Posterior cingulate gyrus (tissue), 11 donors: ENCODE results near the gene MTX1.
"Not testable (repeated sequence)": the region's sequence is repeated elsewhere in the genome, so short reads cannot be mapped to it uniquely, and the experiment has no call there.

Experiments
- DNase-seq, 10 donors: peaks; one replicate each; pipeline versions ENCODE4 v3.0.0 to v3.0.0-alpha.2; 2020 to 2021; ENCODE audit warnings: mixed read lengths in 3 of 10
- intact Hi-C: fragments of 100-400 bp; cut with DNase I; formaldehyde crosslinking; loops from one replicate; pipeline ENCODE4 v1.15.1; 2023

Gene MTX1

GRCh38 chr1:155226910-155227260 lies 18.4 kb downstream of the MTX1 start:
- DNase-seq = peak in 6 of 10 donors; percentile 37 to 93 (median 51)
- intact Hi-C loops = loop anchor here (1.0 kb wide), 1 partner anchor 17 kb away; no protein-coding TSS in a partner anchor

DNA sequence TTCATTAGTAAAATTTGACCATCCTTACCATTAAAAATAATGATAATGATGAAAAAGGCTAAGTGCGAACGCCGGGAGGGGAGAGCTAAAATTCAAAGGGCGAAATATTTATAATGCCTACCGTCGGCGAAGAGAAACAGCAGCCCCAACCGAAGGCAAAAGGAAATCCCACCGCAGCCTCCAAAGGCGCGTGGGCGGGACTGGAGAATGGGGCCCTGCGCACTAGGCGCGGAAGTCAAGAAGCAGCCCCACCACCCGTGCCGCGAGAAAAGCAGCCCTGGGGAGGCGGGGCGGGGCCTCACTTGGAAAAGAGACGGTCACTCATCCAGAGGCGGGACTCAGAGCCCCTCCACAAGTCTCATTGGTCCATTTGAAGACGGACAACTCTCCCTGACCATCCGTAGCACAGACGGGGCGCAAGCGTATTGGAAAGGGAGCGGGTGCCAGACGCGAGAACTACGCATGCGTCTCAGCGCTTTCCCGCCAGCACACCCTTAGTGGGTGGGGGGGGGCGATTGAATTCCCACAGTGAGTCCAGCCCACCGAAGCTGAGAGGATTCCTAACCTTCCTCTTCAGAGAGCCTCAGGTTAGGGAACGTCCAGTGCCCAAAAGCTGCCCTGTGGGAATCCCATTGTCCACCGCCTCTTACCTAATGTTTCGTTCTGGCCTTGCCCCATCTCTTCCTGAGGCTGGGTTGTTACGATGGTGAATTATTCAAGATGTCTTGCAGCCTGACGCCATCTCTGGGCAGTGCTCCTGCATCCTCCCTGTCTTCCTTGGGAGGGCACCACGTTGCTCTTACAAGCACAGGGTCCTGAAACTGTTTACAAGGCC lies 19.0 kb downstream of the MTX1 start:
- intact Hi-C loops = loop anchor here (1.0 kb wide), 1 partner anchor 17 kb away; no protein-coding TSS in a partner anchor
- peak; percentile 96 to 100 (median 98) for DNase-seq

DNA sequence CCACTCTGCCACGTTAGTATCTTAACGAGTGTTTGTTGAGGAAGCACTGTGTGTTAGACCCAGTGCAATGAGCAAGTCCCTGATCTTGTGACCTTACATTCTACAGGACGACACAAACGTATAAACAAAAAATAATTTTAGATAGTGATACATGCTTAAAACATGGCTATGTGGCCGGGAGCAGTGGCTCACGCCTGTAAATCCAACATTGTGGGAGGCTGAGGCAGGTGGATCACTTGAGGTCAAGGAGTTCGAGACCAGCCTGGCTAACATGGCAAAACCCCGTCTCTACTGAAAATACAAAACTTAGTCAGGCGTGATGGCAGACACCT lies 19.6 kb downstream of the MTX1 start:
- intact Hi-C loops = no loop called here
- no peak for DNase-seq

DNA sequence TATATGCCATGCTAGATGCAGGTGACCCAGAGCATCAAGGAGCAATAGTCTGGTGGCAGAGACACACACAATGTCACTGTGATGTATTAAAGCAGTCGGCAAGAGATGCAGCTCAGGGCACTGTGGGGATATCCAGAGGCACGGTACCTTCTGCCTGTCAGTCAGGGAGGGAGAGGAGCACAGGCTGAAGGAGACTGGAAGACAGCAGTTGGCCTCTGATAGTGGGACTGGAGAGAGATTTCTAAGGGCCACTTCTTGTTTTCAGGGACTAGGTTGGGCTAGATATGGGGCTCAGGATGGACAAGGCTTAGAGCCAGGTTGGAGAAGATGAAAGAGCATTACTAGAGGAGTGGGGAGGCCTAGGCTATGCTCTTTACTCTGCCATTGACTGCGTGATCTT lies 22.8 kb downstream of the MTX1 start:
- intact Hi-C loops, DNase-seq: not testable (repeated sequence)

GRCh38 chr1:155232001-155232978 lies 23.8 kb downstream of the MTX1 start:
- DNase-seq = peak in 3 of 10 donors; percentile 27 to 84 (median 51)
- intact Hi-C loops = not testable (repeated sequence)

GRCh38 chr1:155233502-155233901 lies 25.0 kb downstream of the MTX1 start:
- DNase-seq, intact Hi-C loops: not testable (repeated sequence)

- intact Hi-C loops, DNase-seq: not testable (repeated sequence)
Observed at GRCh38 chr1:155235375-155235774, 26.9 kb downstream of the MTX1 start.

GRCh38 chr1:155236451-155236850 lies 28.0 kb downstream of the MTX1 start:
- intact Hi-C loops = no loop called here
- no peak for DNase-seq

- intact Hi-C loops = loop anchor here (1.0 to 5.0 kb wide), 2 partner anchors 22 to 34 kb away; partner anchors contain the start of genes MTX1 and THBS3
- DNase-seq = peak; percentile 68 to 96 (median 82)
Observed at GRCh38 chr1:155241069-155241679, 32.7 kb downstream of the MTX1 start.

DNA sequence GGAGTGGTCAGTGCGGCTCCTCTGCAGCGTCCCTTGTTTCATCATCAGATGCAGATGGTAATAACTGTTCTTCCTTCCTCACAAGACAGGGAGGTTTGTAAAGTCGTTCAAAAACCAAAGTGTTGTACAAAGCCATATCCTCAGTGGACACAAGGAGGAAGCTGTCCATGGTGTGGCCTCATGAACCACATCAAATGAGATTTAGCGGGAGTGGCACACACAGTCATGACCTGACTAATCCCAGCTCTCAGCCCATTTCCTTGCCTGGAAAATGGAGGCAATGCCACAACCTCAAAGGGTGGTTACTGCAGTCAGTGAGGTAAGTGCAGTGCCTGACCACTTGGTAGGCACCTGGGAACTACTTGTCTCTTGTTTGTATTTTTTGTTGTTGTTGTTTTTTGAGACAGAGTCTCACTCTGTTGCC lies 33.4 kb downstream of the MTX1 start:
- intact Hi-C loops = loop anchor here (1.0 to 5.0 kb wide), 2 partner anchors 23 to 35 kb away; partner anchors contain the start of genes MTX1 and THBS3
- DNase-seq = no peak

DNA sequence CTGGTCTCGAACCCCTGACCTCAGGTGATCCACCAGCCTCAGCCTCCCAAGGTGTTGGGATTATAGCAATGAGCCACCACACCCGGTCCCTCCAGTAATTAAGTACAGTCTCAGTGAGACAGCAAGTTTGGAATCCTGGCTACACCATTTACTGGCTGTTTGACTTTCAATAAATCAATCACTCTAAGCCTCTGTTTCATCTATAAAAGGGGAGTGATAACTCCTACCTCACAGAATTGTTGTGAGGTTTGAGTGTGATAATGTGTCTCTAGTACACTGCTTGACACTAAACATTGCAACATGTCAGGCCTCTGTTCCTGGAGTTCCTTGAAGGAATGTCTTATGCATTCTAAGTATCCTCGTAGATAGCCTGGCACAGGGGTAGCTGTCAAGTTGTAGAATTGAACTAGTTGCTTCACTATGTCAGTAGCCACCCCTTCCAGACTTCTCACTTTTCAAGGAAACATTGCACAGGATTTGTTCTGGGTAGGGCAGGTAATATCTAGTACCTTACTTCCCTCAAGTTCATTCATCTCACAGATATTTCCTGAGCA lies 34.4 kb downstream of the MTX1 start:
- DNase-seq = no peak
- intact Hi-C loops = loop anchor here (5.0 kb wide), 1 partner anchor 36 kb away; the partner anchor contains the start of genes MTX1 and THBS3

GRCh38 chr1:155244368-155245162 lies 36.1 kb downstream of the MTX1 start:
- peak; percentile 93 to 100 (median 98) for DNase-seq
- intact Hi-C loops = loop anchor here (1.0 to 5.0 kb wide), 2 partner anchors 17 to 37 kb away; partner anchors contain the start of genes MTX1 and THBS3

DNA sequence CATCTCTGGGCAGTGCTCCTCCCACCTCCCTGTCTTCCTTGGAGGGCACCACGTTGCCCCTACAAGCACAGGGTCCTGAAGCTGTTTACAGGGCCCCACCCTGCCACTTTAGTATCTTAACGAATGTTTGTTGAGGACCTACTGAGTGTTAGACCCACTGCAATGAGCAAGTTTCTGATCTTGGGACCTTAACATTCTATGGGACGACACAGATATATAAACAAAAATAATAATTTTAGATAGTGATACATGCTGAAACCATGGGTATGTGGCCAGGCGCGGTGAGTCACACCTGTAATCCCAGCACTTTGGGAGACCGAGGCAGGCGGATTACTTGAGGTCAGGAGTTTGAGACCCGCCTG lies 36.6 kb downstream of the MTX1 start:
- intact Hi-C loops = no loop called here
- no peak for DNase-seq

- intact Hi-C loops, DNase-seq: not testable (repeated sequence)
Observed at GRCh38 chr1:155246796-155247195, 38.3 kb downstream of the MTX1 start.

GRCh38 chr1:155247667-155248553 lies 39.4 kb downstream of the MTX1 start:
- DNase-seq = no peak
- intact Hi-C loops = no loop called here

DNA sequence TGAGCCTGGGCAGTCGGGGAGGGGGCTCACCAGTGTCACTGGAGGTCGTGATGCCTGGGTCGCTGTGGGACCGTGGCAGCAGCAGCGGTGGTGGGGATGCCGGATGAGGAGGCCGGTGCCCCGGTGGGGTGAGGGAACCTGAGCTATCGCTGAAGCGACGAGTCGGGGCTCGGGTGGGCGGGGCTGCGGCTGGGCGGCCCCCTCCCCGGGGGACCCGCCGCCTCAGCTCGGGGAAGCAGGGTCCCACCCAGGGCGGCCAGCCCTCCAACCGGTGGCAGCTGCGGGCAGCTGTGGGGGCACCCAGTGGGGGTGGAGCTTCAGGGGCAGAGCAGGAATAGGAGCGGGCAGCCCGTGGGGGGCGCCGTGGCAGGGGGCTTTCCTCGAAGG lies 41.7 kb downstream of the MTX1 start:
- intact Hi-C loops = loop anchor here (1.0 to 10.0 kb wide), 2 partner anchors 74 to 255 kb away; no protein-coding TSS in a partner anchor
- peak in 1 of 10 donors; percentile 84 for DNase-seq

- peak; percentile 83 to 99 (median 94) for DNase-seq
- intact Hi-C loops = loop anchor here (1.0 to 10.0 kb wide), 2 partner anchors 73 to 254 kb away; no protein-coding TSS in a partner anchor
Observed at GRCh38 chr1:155250633-155251449, 42.3 kb downstream of the MTX1 start.
